OCI-LY3 (cell line): Measurements from ENCODE around the gene LDLRAD4.
A peak's percentile ranks its signal among the peaks of the same experiment; 100 is the strongest.

Experiments
- CTCF ChIP-seq: fragments of 200-600, 300-600 bp; sonication (generic); IDR thresholded peaks from 2 replicates; pipeline ENCODE4 v1.5.1; 2014; ENCODE audit warnings: antibody characterized with exemption, low read length, low read depth
- EZH2phosphoT487 ChIP-seq: fragments of 200-600 bp; shearing (Covaris generic); IDR thresholded peaks from 2 replicates; pipeline ENCODE4 v1.6.1; 2018; ENCODE audit warnings: antibody characterized with exemption, mixed run types, low read depth

- TF ChIP-seq CTCF = peak; percentile 29
- no peak for TF ChIP-seq EZH2phosphoT487
Observed at GRCh38 chr18:13501891-13502290, 283.3 kb downstream of the LDLRAD4 start.
